Glutamatergic neuron (in vitro differentiated cells): ENCODE results near the gene GARIN5B. TPM values are rescaled to one million over a fixed set of nuclear protein-coding genes. Genes with fewer than 3 reads are reported as not detected.

Experiments
- DNase-seq: peaks from one replicate; pipeline ENCODE4 v3.0.0; 2022
- H3K27ac Mint-ChIP-seq: one replicate; pipeline ENCODE4 v1.8.0; 2020; ENCODE audit warnings: mild to moderate bottlenecking, mixed read lengths, inconsistent platforms; ENCODE audit not compliant: unreplicated experiment
- H3K27me3 Mint-ChIP-seq: one replicate; pipeline ENCODE4 v1.8.0; 2020; ENCODE audit warnings: mild to moderate bottlenecking, moderate library complexity, mixed read lengths, inconsistent platforms; ENCODE audit not compliant: unreplicated experiment
- H3K36me3 Mint-ChIP-seq: one replicate; pipeline ENCODE4 v1.8.0; 2020; ENCODE audit warnings: mild to moderate bottlenecking, mixed read lengths, inconsistent platforms; ENCODE audit not compliant: unreplicated experiment
- H3K4me1 Mint-ChIP-seq: one replicate; pipeline ENCODE4 v1.8.0; 2020; ENCODE audit warnings: mild to moderate bottlenecking, low read depth, mixed read lengths, inconsistent platforms; ENCODE audit not compliant: unreplicated experiment
- H3K4me3 Mint-ChIP-seq: one replicate; pipeline ENCODE4 v1.8.0; 2020; ENCODE audit warnings: mild to moderate bottlenecking, mixed read lengths, inconsistent platforms; ENCODE audit not compliant: unreplicated experiment
- H3K9me3 Mint-ChIP-seq: one replicate; pipeline ENCODE4 v1.8.0; 2020; ENCODE audit warnings: mild to moderate bottlenecking, moderate library complexity, mixed read lengths, inconsistent platforms; ENCODE audit not compliant: unreplicated experiment
- total RNA-seq: library from RNA; stranded (reverse); fragmentation: NEBNext Ultra II Directional; extraction: Animal tissue kit (Norgen Biotek cat#: 25700); gene quantifications from one replicate; pipeline ENCODE4 v1.2.1, GENCODE V29; 2021; ENCODE audit not compliant: unreplicated experiment
- TF ChIP-seq, protein P1 (sequence below): fragments of 200-600 bp; sonication (generic); IDR thresholded peaks from one replicate; pipeline ENCODE4 v1.5.0; 2021; ENCODE audit not compliant: partially characterized antibody, unreplicated experiment

The GARIN5B gene
- total RNA-seq, 1 donor from 2014 or later: 0.17 TPM

DNA sequence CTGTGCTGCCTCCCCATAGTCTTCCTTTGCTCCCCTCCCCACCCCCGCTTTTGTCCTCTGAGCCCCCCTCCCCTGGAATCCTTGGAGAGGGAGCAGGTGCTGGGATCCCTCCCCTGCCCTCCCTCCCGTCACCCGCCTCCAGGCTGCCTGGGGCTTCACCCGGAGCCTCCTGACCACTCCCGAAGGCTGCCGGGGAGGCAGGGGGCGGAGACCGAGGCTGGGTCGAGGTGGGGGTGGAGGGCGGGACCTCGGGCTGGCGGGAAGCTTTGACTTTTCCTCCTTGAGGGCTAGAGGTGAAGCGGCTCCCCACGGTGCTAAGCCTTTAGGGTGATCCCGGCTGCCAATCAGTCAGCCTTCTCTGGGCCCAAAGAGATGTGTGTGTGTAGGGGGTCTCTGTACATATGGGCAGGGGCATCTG, 21.9 kb downstream of the GARIN5B start:
- Mint-ChIP-seq H3K27ac (peak overlapping the region; percentile 76), H3K27me3 (peaks cover 24% of the 10 kb centered on the region), H3K9me3 (peaks cover 14% of the 10 kb centered on the region), H3K36me3 (peaks cover 3% of the 10 kb centered on the region), H3K4me1 (peaks cover 17% of the 10 kb centered on the region), H3K4me3 (peak overlapping the region; percentile 87)
- TF ChIP-seq, protein P1, sequence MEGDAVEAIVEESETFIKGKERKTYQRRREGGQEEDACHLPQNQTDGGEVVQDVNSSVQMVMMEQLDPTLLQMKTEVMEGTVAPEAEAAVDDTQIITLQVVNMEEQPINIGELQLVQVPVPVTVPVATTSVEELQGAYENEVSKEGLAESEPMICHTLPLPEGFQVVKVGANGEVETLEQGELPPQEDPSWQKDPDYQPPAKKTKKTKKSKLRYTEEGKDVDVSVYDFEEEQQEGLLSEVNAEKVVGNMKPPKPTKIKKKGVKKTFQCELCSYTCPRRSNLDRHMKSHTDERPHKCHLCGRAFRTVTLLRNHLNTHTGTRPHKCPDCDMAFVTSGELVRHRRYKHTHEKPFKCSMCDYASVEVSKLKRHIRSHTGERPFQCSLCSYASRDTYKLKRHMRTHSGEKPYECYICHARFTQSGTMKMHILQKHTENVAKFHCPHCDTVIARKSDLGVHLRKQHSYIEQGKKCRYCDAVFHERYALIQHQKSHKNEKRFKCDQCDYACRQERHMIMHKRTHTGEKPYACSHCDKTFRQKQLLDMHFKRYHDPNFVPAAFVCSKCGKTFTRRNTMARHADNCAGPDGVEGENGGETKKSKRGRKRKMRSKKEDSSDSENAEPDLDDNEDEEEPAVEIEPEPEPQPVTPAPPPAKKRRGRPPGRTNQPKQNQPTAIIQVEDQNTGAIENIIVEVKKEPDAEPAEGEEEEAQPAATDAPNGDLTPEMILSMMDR: no peak
- peak; percentile 92 for DNase-seq

DNA sequence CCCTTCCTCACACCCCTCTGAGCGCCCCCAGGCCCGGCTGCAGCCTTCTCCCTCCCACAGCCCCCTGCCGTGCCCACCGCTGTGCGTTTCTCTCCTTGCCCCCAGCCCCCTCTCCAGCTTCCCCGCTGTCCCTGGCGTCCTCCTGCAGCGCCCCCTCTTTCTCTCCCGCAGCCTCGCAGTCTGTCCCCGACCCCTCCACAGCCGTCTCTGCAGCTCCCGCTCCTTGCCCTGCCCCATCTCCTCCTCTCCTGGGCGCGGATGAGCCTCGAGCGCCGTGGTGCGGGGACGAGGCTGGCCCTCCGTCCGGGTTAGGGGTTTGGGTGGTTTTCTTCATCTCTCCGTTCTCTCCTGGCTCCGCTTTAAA, 22.3 kb downstream of the GARIN5B start:
- peak; percentile 71 for DNase-seq
- H3K4me1 Mint-ChIP-seq: peaks cover 17% of the 10 kb centered on the region

DNA sequence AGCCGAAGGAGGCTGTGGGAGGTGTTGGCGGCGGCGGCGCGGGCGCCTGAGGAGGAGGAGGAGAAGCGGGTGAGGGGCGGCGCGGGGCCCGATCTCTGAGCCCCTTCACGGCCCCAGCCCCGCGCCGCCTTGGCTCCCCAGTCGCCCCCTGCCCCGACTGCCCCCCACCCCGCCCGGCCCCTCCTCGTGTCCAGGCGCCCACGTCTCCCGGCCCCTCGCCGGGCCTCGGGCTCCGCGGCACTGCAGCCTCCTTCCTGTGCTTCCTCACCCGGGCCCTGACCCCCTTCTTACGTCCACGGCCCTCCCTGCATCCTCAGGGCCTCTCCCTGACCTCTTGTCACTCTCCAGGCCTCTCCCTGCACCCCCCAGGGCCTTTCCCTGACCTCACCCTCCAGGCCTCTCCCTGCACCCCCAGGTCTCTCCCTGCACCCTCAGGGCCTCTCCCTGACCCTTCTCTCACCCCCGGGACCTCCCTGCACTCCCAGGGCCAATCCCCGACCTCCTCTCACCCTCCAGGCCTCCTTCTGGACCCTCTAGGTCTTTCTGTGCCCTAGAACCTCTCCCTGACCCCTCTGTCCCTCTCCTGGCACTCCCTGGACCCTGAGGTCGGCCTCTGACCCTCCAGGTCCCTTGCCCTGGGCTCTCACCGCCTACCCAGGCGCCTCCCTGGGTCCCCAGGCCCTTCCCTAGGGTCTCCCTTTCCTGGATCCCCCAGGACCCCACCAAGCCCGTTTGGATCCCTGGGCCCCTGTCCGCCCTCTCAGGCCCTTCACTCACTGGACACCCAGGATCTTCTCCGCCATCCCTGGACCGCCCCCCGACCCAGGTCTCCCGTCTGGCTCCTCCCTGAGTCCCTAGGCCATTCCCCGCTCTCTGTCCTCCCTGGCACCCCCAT, 22.9 kb downstream of the GARIN5B start:
- H3K4me1 Mint-ChIP-seq: peaks cover 11% of the 10 kb centered on the region
- peak overlapping the region; percentile 91 for H3K4me3 Mint-ChIP-seq
- DNase-seq: peak; percentile 54
- TF ChIP-seq, protein P1: no peak
- H3K27ac Mint-ChIP-seq: peak overlapping the region; percentile 100
- peaks cover 21% of the 10 kb centered on the region for H3K27me3 Mint-ChIP-seq
- peaks cover 14% of the 10 kb centered on the region for H3K9me3 Mint-ChIP-seq
- peaks cover 3% of the 10 kb centered on the region for H3K36me3 Mint-ChIP-seq

More for the DNA sequence above, 22.3 kb downstream of the GARIN5B start:
- TF ChIP-seq, protein P1: no peak
- peak overlapping the region; percentile 76 for H3K27ac Mint-ChIP-seq
- peaks cover 14% of the 10 kb centered on the region for H3K9me3 Mint-ChIP-seq
- H3K4me3 Mint-ChIP-seq: peak overlapping the region; percentile 78
- peaks cover 24% of the 10 kb centered on the region for H3K27me3 Mint-ChIP-seq
- peaks cover 3% of the 10 kb centered on the region for H3K36me3 Mint-ChIP-seq

DNA sequence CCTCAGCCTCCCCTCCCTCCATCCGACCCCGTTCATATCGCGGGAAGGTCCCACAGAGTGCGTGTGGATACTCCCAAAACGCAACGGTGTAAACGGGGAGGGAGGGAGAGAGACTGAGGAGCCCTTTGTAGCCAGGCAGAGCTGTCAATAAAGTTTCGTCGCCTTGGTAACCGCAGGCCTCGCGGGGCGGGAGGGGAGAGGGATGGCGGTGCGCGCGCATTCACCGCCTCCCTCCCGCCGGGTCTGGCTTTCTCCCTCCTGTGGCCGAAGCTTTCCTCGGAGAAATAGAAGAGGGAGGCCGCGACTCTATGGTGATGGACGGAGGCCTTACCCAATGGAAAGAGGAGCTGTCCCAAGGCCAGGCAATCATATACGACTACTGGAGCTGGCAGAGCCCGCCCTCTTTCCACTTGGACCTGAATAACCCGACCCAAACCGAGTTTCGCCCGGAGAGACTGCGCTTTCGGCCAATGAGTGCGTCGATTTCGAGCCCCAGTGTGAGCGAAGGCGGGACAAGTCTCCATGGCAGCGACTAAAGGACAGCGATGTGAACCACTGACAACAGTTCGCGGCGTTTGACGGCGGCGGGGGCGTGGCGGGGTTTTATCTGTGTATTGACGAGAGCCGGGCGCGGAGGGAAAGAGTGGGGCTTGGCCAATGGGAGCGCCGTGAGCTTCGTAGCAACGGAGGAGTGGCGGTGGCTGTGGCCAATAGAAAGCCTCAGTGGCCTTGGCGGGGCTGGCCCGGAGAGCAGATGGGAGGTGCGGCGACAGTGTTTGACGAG, 23.8 kb downstream of the GARIN5B start, which contains the start of gene KMT5C:
Gene KMT5C (plus strand): TSS at position 772 of the 784 bp plus-strand sequence. CDS start 2,061 bp downstream, outside the sequence.
- TF ChIP-seq, protein P1: no peak
- peaks cover 14% of the 10 kb centered on the region for H3K9me3 Mint-ChIP-seq
- peak within 1 kb of the TSS; percentile 100 for H3K27ac Mint-ChIP-seq
- H3K36me3 Mint-ChIP-seq: peaks cover 3% of the 10 kb centered on the region
- peaks cover 7% of the 10 kb centered on the region for H3K4me1 Mint-ChIP-seq
- DNase-seq: peak; percentile 100
- H3K27me3 Mint-ChIP-seq: peaks cover 18% of the 10 kb centered on the region
- peak within 1 kb of the TSS; percentile 91 for H3K4me3 Mint-ChIP-seq
